ENCODE results near the gene NDRG3.
"Not testable (repeated sequence)": the region's sequence is repeated elsewhere in the genome, so short reads cannot be mapped to it uniquely, and the experiment has no call there.

Gene NDRG3

DNA sequence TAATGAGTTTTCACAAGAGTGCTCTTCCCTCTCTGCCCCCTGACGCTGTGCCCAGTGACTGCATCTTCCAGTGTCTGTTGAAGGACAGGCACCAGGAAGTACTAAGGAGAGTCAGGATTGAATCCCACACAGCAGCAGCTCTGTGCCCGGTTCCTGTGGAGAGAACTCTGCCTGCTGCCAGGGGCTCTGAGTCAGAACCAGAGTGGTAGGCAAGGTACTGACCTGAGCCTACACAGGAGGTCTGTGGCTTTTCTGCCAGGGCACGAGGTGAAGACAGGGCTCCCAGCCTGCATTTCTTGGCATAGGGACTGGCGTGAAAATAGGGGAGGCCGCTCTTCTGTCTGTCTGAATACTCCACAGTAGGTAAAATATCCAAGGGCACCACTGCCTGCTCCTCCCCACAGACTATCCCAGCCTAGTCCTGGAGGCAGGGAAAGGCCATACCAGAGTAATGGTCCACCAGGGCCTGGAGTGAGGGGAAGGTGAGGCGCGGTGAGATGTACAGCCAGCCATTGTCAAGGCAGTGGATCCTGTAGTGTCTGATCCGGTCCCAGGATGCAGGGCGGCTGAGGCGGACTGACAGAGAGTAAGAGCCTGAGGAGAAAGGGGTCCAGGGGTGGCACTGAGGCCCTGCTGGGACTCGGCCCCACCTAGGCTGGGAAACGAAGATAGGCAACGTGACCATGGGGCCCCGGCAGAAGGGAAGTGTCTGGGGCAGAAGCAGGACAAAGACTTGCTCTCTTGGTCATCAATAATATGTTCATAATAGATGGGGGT is 130.9 kb downstream of the NDRG3 start:
- no peak overlapping the region for H3K9ac ChIP-seq (ENCODE audit: low read length)
- H4K20me1 ChIP-seq (ENCODE audit: insufficient read depth, low read length): no peaks in the 10 kb centered on the region
- no peak overlapping the region for H3K4me2 ChIP-seq (ENCODE audit: low read depth, low read length)
- no peaks in the 10 kb centered on the region for H3F3A ChIP-seq (ENCODE audit: insufficient read depth, low read length)
- H3K4me3 ChIP-seq (ENCODE audit: low read length): no peak overlapping the region
- no peak for DNase-seq
- no peaks in the 10 kb centered on the region for H3K27me3 ChIP-seq (replicated peaks; ENCODE audit: insufficient read depth, low read length)
- no peaks in the 10 kb centered on the region for H3K4me1 ChIP-seq (ENCODE audit: low read length)
- H2AFZ ChIP-seq (ENCODE audit: low read length): no peak overlapping the region
- H3K27ac ChIP-seq (ENCODE audit: low read length): no peak overlapping the region
- no peaks in the 10 kb centered on the region for H3K9me2 ChIP-seq (replicated peaks; ENCODE audit: insufficient read depth, low read length)
- TF ChIP-seq EZH2 (optimal IDR thresholded peaks at IDR 0.05; ENCODE audit: low read depth, low read length): no peak
- TF ChIP-seq EZH2phosphoT487 (IDR thresholded peaks at IDR 0.05; ENCODE audit: low read length): no peak
- TF ChIP-seq CTCF (IDR thresholded peaks at IDR 0.05; ENCODE audit: low read length): no peak
- H3K9me3 ChIP-seq (replicated peaks; ENCODE audit: insufficient read depth, low read length): no peaks in the 10 kb centered on the region
- H3K79me2 ChIP-seq (ENCODE audit: low read length): peaks cover 19% of the 10 kb centered on the region; the same call in 1 of the 2 replicates
- 0 out of 2 replicates have a peak, but pooled peaks cover 4% of the 10 kb centered on the region for H3K36me3 ChIP-seq (replicated peaks; ENCODE audit: insufficient read depth, low read length)

DNA sequence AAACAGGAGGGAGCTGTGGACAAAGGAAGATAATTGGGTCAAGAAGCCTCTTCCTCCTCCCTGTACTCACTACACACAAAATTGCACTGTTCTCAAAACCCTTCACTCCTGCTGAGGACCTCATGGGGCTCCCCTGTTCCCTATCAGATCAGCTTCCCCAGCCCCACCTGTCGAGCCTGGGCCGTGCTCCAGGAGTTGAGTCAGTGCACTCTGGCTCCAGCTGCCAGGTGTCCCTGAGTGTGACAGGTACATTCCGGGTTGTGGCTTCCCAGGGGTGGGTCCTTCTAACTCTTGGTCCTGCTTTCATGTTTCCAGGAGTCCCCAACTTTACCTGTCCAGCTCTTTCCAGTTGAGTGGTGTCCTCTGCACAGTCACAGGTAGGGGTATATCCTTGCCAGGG is 131.9 kb downstream of the NDRG3 start:
- Histone ChIP-seq H2AFZ (ENCODE audit: low read length) (no peak overlapping the region), H4K20me1 (ENCODE audit: insufficient read depth, low read length) (no peaks in the 10 kb centered on the region), H3K27me3 (replicated peaks; ENCODE audit: insufficient read depth, low read length) (no peaks in the 10 kb centered on the region), H3K9me2 (replicated peaks; ENCODE audit: insufficient read depth, low read length) (no peaks in the 10 kb centered on the region), H3K4me3 (ENCODE audit: low read length) (no peak overlapping the region), H3K27ac (ENCODE audit: low read length) (no peak overlapping the region), H3K9me3 (replicated peaks; ENCODE audit: insufficient read depth, low read length) (no peaks in the 10 kb centered on the region), H3K9ac (ENCODE audit: low read length) (no peak overlapping the region), H3F3A (ENCODE audit: insufficient read depth, low read length) (no peaks in the 10 kb centered on the region), H3K4me1 (ENCODE audit: low read length) (no peaks in the 10 kb centered on the region), H3K79me2 (ENCODE audit: low read length) (peaks cover 27% of the 10 kb centered on the region), H3K4me2 (ENCODE audit: low read depth, low read length) (no peak overlapping the region), H3K36me3 (replicated peaks; ENCODE audit: insufficient read depth, low read length) (peaks cover 10% of the 10 kb centered on the region; the same call in 1 of the 2 replicates)
- DNase-seq: no peak
- TF ChIP-seq EZH2phosphoT487 (IDR thresholded peaks at IDR 0.05; ENCODE audit: low read length) (no peak), CTCF (IDR thresholded peaks at IDR 0.05; ENCODE audit: low read length) (no peak), EZH2 (optimal IDR thresholded peaks at IDR 0.05; ENCODE audit: low read depth, low read length) (no peak)

- Histone ChIP-seq H3K4me1 (ENCODE audit: low read length) (0 out of 2 replicates have a peak, but pooled peaks cover 4% of the 10 kb centered on the region), H4K20me1 (ENCODE audit: insufficient read depth, low read length) (no peaks in the 10 kb centered on the region), H2AFZ (ENCODE audit: low read length) (no peak overlapping the region), H3K9me2 (replicated peaks; ENCODE audit: insufficient read depth, low read length) (no peaks in the 10 kb centered on the region), H3K9me3 (replicated peaks; ENCODE audit: insufficient read depth, low read length) (no peaks in the 10 kb centered on the region), H3K27ac (ENCODE audit: low read length) (no peak overlapping the region), H3K9ac (ENCODE audit: low read length) (no peak overlapping the region), H3K4me2 (ENCODE audit: low read depth, low read length) (no peak overlapping the region), H3K36me3 (replicated peaks; ENCODE audit: insufficient read depth, low read length) (peaks cover 14% of the 10 kb centered on the region; the same call in 1 of the 2 replicates), H3K4me3 (ENCODE audit: low read length) (no peak overlapping the region), H3K27me3 (replicated peaks; ENCODE audit: insufficient read depth, low read length) (no peaks in the 10 kb centered on the region), H3F3A (ENCODE audit: insufficient read depth, low read length) (peaks cover 4% of the 10 kb centered on the region; the same call in 1 of the 2 replicates), H3K79me2 (ENCODE audit: low read length) (peaks cover 51% of the 10 kb centered on the region)
- no peak for DNase-seq
- TF ChIP-seq EZH2 (optimal IDR thresholded peaks at IDR 0.05; ENCODE audit: low read depth, low read length) (no peak), CTCF (IDR thresholded peaks at IDR 0.05; ENCODE audit: low read length) (no peak), EZH2phosphoT487 (IDR thresholded peaks at IDR 0.05; ENCODE audit: low read length) (no peak)
Observed at GRCh38 chr20:36611625-36612024, 134.3 kb downstream of the NDRG3 start.

DNA sequence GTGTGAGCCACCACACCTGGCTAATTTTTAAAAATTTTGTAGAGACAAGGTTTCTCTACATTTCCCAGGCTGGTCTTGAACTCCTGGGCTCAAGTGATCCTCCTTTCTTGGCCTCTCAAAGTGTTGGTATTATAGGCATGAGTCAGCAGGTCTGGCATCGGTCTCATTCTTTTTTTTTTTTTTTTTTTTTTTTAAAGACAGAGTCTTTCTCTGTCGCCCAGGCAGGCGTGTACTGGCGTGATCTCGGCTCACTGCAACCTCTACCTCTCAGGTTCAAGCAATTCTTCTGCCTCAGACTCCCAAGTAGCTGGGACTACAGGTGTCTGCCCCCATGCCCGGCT is 137.5 kb downstream of the NDRG3 start:
- peaks cover 27% of the 10 kb centered on the region; the same call in 1 of the 2 replicates for H3F3A ChIP-seq (ENCODE audit: insufficient read depth, low read length)
- H3K9me2 ChIP-seq (replicated peaks; ENCODE audit: insufficient read depth, low read length); H2AFZ ChIP-seq (ENCODE audit: low read length); H3K27ac ChIP-seq (ENCODE audit: low read length); H3K27me3 ChIP-seq (replicated peaks; ENCODE audit: insufficient read depth, low read length); H3K9me3 ChIP-seq (replicated peaks; ENCODE audit: insufficient read depth, low read length); H3K9ac ChIP-seq (ENCODE audit: low read length); DNase-seq; H4K20me1 ChIP-seq (ENCODE audit: insufficient read depth, low read length); H3K4me2 ChIP-seq (ENCODE audit: low read depth, low read length); H3K4me3 ChIP-seq (ENCODE audit: low read length): not testable (repeated sequence)
- peaks cover 14% of the 10 kb centered on the region for H3K4me1 ChIP-seq (ENCODE audit: low read length)
- H3K79me2 ChIP-seq (ENCODE audit: low read length): peaks cover 61% of the 10 kb centered on the region
- peaks cover 12% of the 10 kb centered on the region; the same call in 1 of the 2 replicates for H3K36me3 ChIP-seq (replicated peaks; ENCODE audit: insufficient read depth, low read length)
